Hepatocyte (in vitro differentiated cells): Measurements from ENCODE around the gene EGFL8. TPM values are rescaled to one million over a fixed set of nuclear protein-coding genes. Genes with fewer than 3 reads are reported as not detected.
A peak's percentile ranks its signal among the peaks of the same experiment; 100 is the strongest.
"Not testable (repeated sequence)": the region's sequence is repeated elsewhere in the genome, so short reads cannot be mapped to it uniquely, and the experiment has no call there.

Source experiments
- DNase-seq: peaks from one replicate; pipeline ENCODE4 v3.0.0-alpha.2; 2016; ENCODE audit warnings: low spot score
- H2AFZ ChIP-seq: fragments of 200-600 bp; sonication (generic); 2 replicates; pipeline ENCODE4 v1.6.0; 2016; ENCODE audit warnings: antibody characterized with exemption, mild to moderate bottlenecking
- H3K27ac ChIP-seq: fragments of 200-600 bp; sonication (generic); 2 replicates; pipeline ENCODE4 v1.5.1; 2016; ENCODE audit warnings: mild to moderate bottlenecking
- H3K27me3 ChIP-seq: fragments of 200-600 bp; sonication (generic); 2 replicates; pipeline ENCODE4 v1.6.1; 2016
- H3K36me3 ChIP-seq: fragments of 200-600 bp; sonication (generic); replicated peaks from 2 replicates; pipeline ENCODE4 v1.5.1; 2016; ENCODE audit warnings: low read depth; ENCODE audit not compliant: insufficient read depth
- H3K4me1 ChIP-seq: fragments of 200-600 bp; sonication (generic); 2 replicates; pipeline ENCODE4 v1.5.1; 2016; ENCODE audit warnings: mild to moderate bottlenecking, moderate library complexity; ENCODE audit not compliant: insufficient read depth
- H3K4me2 ChIP-seq: fragments of 200-600 bp; sonication (generic); 2 replicates; pipeline ENCODE4 v1.6.0; 2016
- H3K4me3 ChIP-seq: fragments of 200-600 bp; sonication (generic); 2 replicates; pipeline ENCODE4 v1.5.1; 2016; ENCODE audit warnings: mild to moderate bottlenecking
- H3K79me2 ChIP-seq: fragments of 200-600 bp; sonication (generic); 2 replicates; pipeline ENCODE4 v1.6.0; 2017; ENCODE audit warnings: mild to moderate bottlenecking
- H3K9me2 ChIP-seq: fragments of 200-600 bp; sonication (generic); replicated peaks from 2 replicates; pipeline ENCODE4 v1.6.0; 2017; ENCODE audit warnings: mild to moderate bottlenecking; ENCODE audit not compliant: insufficient read depth
- H3K9me3 ChIP-seq: fragments of 200-600 bp; sonication (generic); 2 replicates; pipeline ENCODE4 v1.5.1; 2016; ENCODE audit warnings: low read depth, mild to moderate bottlenecking
- H4K20me1 ChIP-seq: fragments of 200-600 bp; sonication (generic); 2 replicates; pipeline ENCODE4 v1.6.0; 2016; ENCODE audit warnings: mild to moderate bottlenecking; ENCODE audit not compliant: insufficient read depth, poor library complexity, severe bottlenecking
- EZH2 ChIP-seq: fragments of 200-600 bp; sonication (generic); IDR thresholded peaks from 2 replicates; pipeline ENCODE4 v1.6.1; 2016; ENCODE audit warnings: antibody characterized with exemption, mild to moderate bottlenecking, borderline replicate concordance
- EZH2phosphoT487 ChIP-seq: fragments of 200-600 bp; sonication (generic); IDR thresholded peaks from one replicate; pipeline ENCODE4 v1.6.1; 2018; ENCODE audit warnings: antibody characterized with exemption, mild to moderate bottlenecking, low read depth, moderate library complexity; ENCODE audit not compliant: unreplicated experiment, severe bottlenecking
- WGBS: methylation state at CpG from one replicate; pipeline ENCODE4 v1.1.6; 2016; ENCODE audit warnings: low lambda C conversion rate; ENCODE audit errors: missing lambda C conversion rate; 5-methylcytosine and 5-hydroxymethylcytosine counted together
- polyA plus RNA-seq: library from polyadenylated mRNA; unstranded; fragments of >200 nt; fragmentation: Nextera tagmentation; extraction: Ambion mirVana; gene quantifications from 2 replicates; pipeline ENCODE4 v1.2.1, GENCODE V29; 2016
- total RNA-seq: library from RNA; depleted of rRNA; stranded (reverse); fragments of >200 nt; gene quantifications from 2 replicates; pipeline ENCODE4 v1.2.3, GENCODE V29; 2014
- TF ChIP-seq, protein P1 (sequence below): fragments of 200-600 bp; sonication (generic); IDR thresholded peaks from 2 replicates; pipeline ENCODE4 v1.5.1; 2016; ENCODE audit warnings: antibody characterized with exemption, mild to moderate bottlenecking; ENCODE audit not compliant: poor library complexity

EGFL8 gene
- total and polyA plus RNA-seq, 2 experiments from 2014 or later = 4.5 to 12.2 TPM

DNA sequence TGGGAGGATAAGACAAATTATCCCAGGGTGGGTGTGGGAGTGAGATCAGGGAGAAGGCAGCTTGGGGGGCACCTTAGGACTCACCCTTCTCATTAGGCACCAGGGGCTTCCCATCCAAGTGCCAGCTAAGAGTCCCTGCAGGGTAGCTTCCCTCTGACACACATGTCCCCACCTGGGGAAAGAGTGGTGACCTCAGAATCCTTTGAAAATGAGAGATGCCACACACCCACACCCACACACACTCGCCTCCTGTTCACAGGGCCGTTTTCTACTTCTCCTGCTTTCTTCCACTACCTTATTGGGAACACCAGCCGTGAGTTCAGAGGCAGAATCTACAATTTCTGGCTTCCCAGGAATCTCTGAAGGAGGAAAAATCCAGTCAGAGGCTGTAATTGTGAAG is 18.6 kb downstream of the EGFL8 start:
- no peaks in the 10 kb centered on the region for H3K27me3 ChIP-seq
- no peaks in the 10 kb centered on the region for H4K20me1 ChIP-seq
- 97% methylated on average over 3 of the region's 3 CpGs for WGBS
- H3K4me2 ChIP-seq = no peak overlapping the region
- H3K36me3 ChIP-seq = no peaks in the 10 kb centered on the region
- H3K9me3 ChIP-seq = no peaks in the 10 kb centered on the region
- no peak overlapping the region for H3K27ac ChIP-seq
- H3K79me2 ChIP-seq = peaks cover 28% of the 10 kb centered on the region
- H2AFZ ChIP-seq = no peak overlapping the region
- H3K9me2 ChIP-seq = no peaks in the 10 kb centered on the region
- no peak overlapping the region for H3K4me3 ChIP-seq
- TF ChIP-seq EZH2 (no peak), EZH2phosphoT487 (no peak)
- TF ChIP-seq, protein P1, sequence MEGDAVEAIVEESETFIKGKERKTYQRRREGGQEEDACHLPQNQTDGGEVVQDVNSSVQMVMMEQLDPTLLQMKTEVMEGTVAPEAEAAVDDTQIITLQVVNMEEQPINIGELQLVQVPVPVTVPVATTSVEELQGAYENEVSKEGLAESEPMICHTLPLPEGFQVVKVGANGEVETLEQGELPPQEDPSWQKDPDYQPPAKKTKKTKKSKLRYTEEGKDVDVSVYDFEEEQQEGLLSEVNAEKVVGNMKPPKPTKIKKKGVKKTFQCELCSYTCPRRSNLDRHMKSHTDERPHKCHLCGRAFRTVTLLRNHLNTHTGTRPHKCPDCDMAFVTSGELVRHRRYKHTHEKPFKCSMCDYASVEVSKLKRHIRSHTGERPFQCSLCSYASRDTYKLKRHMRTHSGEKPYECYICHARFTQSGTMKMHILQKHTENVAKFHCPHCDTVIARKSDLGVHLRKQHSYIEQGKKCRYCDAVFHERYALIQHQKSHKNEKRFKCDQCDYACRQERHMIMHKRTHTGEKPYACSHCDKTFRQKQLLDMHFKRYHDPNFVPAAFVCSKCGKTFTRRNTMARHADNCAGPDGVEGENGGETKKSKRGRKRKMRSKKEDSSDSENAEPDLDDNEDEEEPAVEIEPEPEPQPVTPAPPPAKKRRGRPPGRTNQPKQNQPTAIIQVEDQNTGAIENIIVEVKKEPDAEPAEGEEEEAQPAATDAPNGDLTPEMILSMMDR = no peak
- peaks cover 24% of the 10 kb centered on the region for H3K4me1 ChIP-seq
- DNase-seq = no peak

DNA sequence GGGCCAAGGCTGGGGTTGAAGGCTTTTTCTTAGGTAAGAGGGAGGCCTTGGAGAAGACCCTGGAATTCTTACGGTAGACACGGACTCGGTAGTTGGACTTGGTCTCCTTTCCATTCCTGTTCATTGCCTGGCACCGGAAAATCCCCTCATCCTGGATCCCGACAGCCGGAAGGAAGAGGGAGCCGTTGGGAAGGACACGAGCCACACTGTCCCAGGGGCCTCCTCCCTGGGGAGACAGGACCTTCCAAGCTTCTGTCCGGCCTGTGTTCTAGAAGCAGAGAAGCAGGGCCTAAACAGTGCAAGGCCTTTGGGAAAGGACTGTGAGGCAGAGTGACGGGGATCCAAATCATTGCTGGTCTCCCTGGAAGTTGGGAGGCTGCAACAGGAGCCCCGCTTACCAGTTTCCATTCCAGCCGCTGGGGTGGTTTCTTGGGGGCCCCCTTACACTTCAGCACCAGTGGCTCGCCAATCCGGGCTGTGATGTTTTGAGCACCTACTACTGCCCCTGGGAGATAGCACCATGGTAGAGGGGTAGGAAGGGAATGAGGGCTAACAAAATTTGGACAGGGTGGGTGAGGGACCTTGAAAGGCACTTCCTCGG is 19.2 kb downstream of the EGFL8 start:
- no peak overlapping the region for H2AFZ ChIP-seq
- H4K20me1 ChIP-seq = no peaks in the 10 kb centered on the region
- no peak overlapping the region for H3K4me2 ChIP-seq
- H3K9me2 ChIP-seq = no peaks in the 10 kb centered on the region
- H3K9me3 ChIP-seq = no peaks in the 10 kb centered on the region
- H3K27me3 ChIP-seq = no peaks in the 10 kb centered on the region
- H3K36me3 ChIP-seq = no peaks in the 10 kb centered on the region
- H3K27ac ChIP-seq = no peak overlapping the region
- peaks cover 33% of the 10 kb centered on the region for H3K79me2 ChIP-seq
- 87% methylated on average over 15 of the region's 15 CpGs for whole genome bisulfite sequencing
- peaks cover 24% of the 10 kb centered on the region for H3K4me1 ChIP-seq
- TF ChIP-seq EZH2 (no peak), EZH2phosphoT487 (no peak)
- TF ChIP-seq, protein P1 = no peak
- no peak for DNase-seq
- H3K4me3 ChIP-seq = no peak overlapping the region

DNA sequence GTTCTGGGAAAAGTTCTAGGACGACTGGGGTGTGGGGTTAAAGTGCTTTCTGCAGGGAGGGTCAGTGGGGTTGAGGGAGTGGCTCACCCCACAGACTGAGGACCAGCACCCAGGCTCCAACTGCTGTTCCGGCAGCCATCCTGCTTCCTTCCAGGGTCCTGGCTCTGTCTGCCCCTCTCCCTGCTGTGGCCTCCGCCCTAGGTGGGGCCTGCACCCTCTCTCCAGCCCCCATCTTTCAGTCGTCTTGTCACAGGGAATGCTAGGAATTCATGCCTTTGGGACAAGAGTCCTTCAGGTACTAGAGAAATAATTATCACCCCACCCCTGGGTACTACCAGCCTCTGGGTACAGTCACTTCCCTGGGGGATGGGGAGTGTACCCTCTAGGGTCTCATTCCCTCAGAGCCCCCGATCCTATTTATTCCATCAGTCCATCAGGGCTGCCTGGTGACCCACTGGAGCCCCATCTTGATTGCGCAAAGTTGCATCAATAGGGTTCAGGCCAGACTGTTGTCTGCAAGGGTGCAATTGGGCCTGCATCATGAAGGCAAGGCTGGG is 19.8 kb downstream of the EGFL8 start, which contains the start of gene AGER:
Gene AGER (minus strand): TSS at position 170 of the 557 bp plus-strand sequence. CDS start 31 bp downstream, at position 139.
- H3K4me3 ChIP-seq = no peak within 1 kb of the TSS
- TF ChIP-seq EZH2phosphoT487 (no peak), EZH2 (no peak)
- H4K20me1 ChIP-seq = no peaks in the 10 kb centered on the region
- peaks cover 33% of the 10 kb centered on the region for H3K79me2 ChIP-seq
- H3K9me2 ChIP-seq = no peaks in the 10 kb centered on the region
- H3K9me3 ChIP-seq = no peaks in the 10 kb centered on the region
- H3K27ac ChIP-seq = peak within 1 kb of the TSS; percentile 63
- no peaks in the 10 kb centered on the region for H3K36me3 ChIP-seq
- H3K4me1 ChIP-seq = peaks cover 21% of the 10 kb centered on the region
- no peak within 1 kb of the TSS for H3K4me2 ChIP-seq
- WGBS = 80% methylated on average over 6 of the region's 6 CpGs
- no peaks in the 10 kb centered on the region for H3K27me3 ChIP-seq
- no peak for DNase-seq
- H2AFZ ChIP-seq = no peak within 1 kb of the TSS

DNA sequence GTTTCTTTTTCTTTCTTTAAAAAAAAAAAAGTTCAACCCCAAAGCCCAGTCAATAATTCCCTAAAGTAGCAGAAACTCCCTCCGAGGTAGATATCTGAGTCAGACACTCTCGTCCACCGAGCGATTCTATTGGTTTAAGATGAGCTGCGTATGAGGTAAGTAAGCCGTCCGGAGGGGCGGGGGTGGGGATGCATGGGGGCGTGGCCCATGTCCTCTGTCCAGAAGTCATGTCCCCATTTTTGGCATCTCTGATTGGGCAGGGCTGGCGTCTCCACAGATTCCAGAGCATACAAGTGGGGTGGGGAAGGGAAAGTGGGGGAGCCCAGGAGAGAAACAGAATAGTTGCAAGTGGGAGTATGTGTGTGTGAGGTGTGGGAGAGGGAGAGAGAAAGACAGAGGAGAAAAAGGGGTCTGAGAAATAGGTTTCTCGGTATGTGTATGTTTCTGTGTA is 21.3 kb downstream of the EGFL8 start:
- not testable (repeated sequence) for H3K36me3 ChIP-seq

DNA sequence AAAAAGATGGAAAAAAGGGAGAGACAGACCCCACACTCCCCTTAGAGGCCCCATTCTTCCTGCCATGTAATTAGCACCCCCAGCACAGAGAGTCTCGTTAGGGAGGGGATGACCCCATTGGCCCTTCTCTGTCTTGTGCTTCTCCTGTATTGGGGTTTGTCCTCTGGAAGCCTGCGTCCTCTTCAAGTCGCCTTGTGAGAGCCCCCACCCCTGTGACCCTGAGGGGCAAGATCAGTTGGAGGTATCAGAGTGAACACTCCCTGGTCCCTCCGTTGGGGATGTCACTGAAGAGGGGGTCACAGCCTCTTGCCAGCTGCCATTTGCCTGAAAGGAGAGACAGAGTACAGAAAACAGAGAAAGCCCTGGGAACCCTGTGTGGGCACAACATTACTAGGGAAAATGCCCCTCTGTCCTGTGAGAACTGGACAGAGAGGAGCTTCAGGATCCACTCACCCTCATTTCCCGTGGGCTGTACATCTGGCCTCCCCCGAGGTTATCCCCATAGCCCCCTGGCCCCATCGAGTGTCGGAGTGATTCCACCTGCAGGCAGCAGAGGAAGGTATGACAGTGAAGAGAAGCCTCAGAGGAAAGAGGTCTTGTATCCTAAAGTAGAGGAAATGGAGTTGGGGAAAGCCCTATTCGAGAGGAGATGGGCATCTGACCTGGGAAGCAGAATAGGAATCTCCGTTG is 21.9 kb downstream of the EGFL8 start:
- peak overlapping the region; percentile 86 for H3K27ac ChIP-seq
- not testable (repeated sequence) for H3K36me3 ChIP-seq, H3K27me3 ChIP-seq, H2AFZ ChIP-seq, H3K9me3 ChIP-seq, DNase-seq, H4K20me1 ChIP-seq, H3K4me2 ChIP-seq, H3K9me2 ChIP-seq, H3K4me3 ChIP-seq
- H3K4me1 ChIP-seq = peaks cover 27% of the 10 kb centered on the region
- peaks cover 33% of the 10 kb centered on the region for H3K79me2 ChIP-seq
- 85% methylated on average over 10 of the region's 10 CpGs for WGBS

More for the DNA sequence above, 21.3 kb downstream of the EGFL8 start:
- not testable (repeated sequence) for H2AFZ ChIP-seq, H4K20me1 ChIP-seq, H3K9me3 ChIP-seq, H3K9me2 ChIP-seq, H3K4me3 ChIP-seq, H3K27me3 ChIP-seq
- Histone ChIP-seq H3K79me2 (peaks cover 31% of the 10 kb centered on the region), H3K27ac (peak overlapping the region; percentile 86), H3K4me1 (peaks cover 21% of the 10 kb centered on the region), H3K4me2 (peak overlapping the region; percentile 55)
- 21% methylated on average over 9 of the region's 11 CpGs for WGBS
- peak; percentile 88 for DNase-seq
